Measurements from ENCODE around the gene DYNC2I2. TPM values are rescaled to one million over a fixed set of nuclear protein-coding genes. Genes with fewer than 3 reads are reported as not detected.

The DYNC2I2 gene
- total and polyA plus RNA-seq, 4 donors = 10.9 to 58.0 (median 19.6) TPM

DNA sequence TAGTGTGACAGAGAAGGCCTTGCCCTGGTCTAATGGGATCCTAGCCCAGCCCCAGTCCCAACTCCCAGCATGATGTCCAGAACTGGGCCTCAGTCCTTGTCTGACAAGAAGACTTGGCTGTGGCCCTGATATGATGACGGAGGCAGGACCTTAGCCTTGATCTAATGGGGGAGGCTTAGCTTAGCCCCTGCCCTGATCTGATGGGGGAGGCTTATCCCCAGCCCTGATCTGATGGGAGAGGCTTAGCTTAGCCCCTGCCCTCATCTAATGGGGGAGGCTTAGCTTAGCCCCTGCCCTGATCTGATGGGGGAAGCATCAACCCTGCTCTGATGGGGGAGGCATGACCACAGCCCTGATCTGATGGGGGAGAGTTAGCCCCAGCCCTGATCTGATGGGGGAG, 49.4 kb upstream of the DYNC2I2 start:
- Histone ChIP-seq H3K9ac (ENCODE audit: low read depth in 1 of 2, low read length in 2 of 2) (no peak overlapping the region), H3K27ac (ENCODE audit: low read depth in 1 of 2, low read length in 2 of 2) (no peak overlapping the region), H3K36me3 (ENCODE audit: control insufficient read depth in 4 of 4, insufficient read depth in 3 of 4, low read depth in 1 of 4, low read length in 3 of 4) (no peaks in the 10 kb centered on the region), H3K9me3 (ENCODE audit: control insufficient read depth in 4 of 4, low read length in 3 of 4) (no peaks in the 10 kb centered on the region), H3K27me3 (ENCODE audit: control insufficient read depth in 4 of 4, insufficient read depth in 4 of 4, low read length in 3 of 4) (no peaks in the 10 kb centered on the region), H3K4me1 (ENCODE audit: control insufficient read depth in 4 of 4, insufficient read depth in 4 of 4, low read length in 3 of 4) (peaks cover 0 to 8% (median 0%) of the 10 kb centered on the region in 4 donors), H3K4me3 (ENCODE audit: low read depth in 1 of 3, low read length in 3 of 3) (no peak overlapping the region)
- TF ChIP-seq FOXA1 (IDR thresholded peaks at IDR 0.05) (no peak), JUND (IDR thresholded peaks at IDR 0.05) (no peak), TAF1 (conservative IDR thresholded peaks at IDR 0.05) (no peak), HNF4G (IDR thresholded peaks at IDR 0.05) (no peak), GABPA (IDR thresholded peaks at IDR 0.05 in 1 of 2, conservative IDR thresholded peaks at IDR 0.05 in 1 of 2) (no peak), SP1 (IDR thresholded peaks at IDR 0.05) (no peak), RAD21 (IDR thresholded peaks at IDR 0.05) (no peak), NR2F2 (IDR thresholded peaks at IDR 0.05) (no peak), HNF4A (conservative IDR thresholded peaks at IDR 0.05) (no peak), RXRA (IDR thresholded peaks at IDR 0.05) (no peak)
- TF ChIP-seq, protein P1, sequence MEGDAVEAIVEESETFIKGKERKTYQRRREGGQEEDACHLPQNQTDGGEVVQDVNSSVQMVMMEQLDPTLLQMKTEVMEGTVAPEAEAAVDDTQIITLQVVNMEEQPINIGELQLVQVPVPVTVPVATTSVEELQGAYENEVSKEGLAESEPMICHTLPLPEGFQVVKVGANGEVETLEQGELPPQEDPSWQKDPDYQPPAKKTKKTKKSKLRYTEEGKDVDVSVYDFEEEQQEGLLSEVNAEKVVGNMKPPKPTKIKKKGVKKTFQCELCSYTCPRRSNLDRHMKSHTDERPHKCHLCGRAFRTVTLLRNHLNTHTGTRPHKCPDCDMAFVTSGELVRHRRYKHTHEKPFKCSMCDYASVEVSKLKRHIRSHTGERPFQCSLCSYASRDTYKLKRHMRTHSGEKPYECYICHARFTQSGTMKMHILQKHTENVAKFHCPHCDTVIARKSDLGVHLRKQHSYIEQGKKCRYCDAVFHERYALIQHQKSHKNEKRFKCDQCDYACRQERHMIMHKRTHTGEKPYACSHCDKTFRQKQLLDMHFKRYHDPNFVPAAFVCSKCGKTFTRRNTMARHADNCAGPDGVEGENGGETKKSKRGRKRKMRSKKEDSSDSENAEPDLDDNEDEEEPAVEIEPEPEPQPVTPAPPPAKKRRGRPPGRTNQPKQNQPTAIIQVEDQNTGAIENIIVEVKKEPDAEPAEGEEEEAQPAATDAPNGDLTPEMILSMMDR (IDR thresholded peaks at IDR 0.05; ENCODE audit: low read depth, low read length, missing input control) = no peak
- TF ChIP-seq, protein P2, sequence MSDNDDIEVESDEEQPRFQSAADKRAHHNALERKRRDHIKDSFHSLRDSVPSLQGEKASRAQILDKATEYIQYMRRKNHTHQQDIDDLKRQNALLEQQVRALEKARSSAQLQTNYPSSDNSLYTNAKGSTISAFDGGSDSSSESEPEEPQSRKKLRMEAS (IDR thresholded peaks at IDR 0.05) = no peak
- TF ChIP-seq, protein P3, sequence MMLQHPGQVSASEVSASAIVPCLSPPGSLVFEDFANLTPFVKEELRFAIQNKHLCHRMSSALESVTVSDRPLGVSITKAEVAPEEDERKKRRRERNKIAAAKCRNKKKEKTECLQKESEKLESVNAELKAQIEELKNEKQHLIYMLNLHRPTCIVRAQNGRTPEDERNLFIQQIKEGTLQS (IDR thresholded peaks at IDR 0.05) = no peak
- TF ChIP-seq, protein P4, sequence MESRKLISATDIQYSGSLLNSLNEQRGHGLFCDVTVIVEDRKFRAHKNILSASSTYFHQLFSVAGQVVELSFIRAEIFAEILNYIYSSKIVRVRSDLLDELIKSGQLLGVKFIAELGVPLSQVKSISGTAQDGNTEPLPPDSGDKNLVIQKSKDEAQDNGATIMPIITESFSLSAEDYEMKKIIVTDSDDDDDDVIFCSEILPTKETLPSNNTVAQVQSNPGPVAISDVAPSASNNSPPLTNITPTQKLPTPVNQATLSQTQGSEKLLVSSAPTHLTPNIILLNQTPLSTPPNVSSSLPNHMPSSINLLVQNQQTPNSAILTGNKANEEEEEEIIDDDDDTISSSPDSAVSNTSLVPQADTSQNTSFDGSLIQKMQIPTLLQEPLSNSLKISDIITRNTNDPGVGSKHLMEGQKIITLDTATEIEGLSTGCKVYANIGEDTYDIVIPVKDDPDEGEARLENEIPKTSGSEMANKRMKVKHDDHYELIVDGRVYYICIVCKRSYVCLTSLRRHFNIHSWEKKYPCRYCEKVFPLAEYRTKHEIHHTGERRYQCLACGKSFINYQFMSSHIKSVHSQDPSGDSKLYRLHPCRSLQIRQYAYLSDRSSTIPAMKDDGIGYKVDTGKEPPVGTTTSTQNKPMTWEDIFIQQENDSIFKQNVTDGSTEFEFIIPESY (IDR thresholded peaks at IDR 0.05) = no peak
- TF ChIP-seq, protein P5, sequence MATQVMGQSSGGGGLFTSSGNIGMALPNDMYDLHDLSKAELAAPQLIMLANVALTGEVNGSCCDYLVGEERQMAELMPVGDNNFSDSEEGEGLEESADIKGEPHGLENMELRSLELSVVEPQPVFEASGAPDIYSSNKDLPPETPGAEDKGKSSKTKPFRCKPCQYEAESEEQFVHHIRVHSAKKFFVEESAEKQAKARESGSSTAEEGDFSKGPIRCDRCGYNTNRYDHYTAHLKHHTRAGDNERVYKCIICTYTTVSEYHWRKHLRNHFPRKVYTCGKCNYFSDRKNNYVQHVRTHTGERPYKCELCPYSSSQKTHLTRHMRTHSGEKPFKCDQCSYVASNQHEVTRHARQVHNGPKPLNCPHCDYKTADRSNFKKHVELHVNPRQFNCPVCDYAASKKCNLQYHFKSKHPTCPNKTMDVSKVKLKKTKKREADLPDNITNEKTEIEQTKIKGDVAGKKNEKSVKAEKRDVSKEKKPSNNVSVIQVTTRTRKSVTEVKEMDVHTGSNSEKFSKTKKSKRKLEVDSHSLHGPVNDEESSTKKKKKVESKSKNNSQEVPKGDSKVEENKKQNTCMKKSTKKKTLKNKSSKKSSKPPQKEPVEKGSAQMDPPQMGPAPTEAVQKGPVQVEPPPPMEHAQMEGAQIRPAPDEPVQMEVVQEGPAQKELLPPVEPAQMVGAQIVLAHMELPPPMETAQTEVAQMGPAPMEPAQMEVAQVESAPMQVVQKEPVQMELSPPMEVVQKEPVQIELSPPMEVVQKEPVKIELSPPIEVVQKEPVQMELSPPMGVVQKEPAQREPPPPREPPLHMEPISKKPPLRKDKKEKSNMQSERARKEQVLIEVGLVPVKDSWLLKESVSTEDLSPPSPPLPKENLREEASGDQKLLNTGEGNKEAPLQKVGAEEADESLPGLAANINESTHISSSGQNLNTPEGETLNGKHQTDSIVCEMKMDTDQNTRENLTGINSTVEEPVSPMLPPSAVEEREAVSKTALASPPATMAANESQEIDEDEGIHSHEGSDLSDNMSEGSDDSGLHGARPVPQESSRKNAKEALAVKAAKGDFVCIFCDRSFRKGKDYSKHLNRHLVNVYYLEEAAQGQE (IDR thresholded peaks at IDR 0.05) = no peak
- WGBS = 98% methylated on average over 1 of the region's 1 CpG
- no peak for DNase-seq (ENCODE audit: low spot score)
